ENCODE data around the gene CCK.

GRCh38 chr3:42210726-42211125 lies 55.3 kb downstream of the CCK start:
- no peak for TF ChIP-seq CTCF (IDR thresholded peaks at IDR 0.05)
- TF ChIP-seq POLR2AphosphoS5 (IDR thresholded peaks at IDR 0.05) = no peak
- no peak for TF ChIP-seq EP300 (IDR thresholded peaks at IDR 0.05)

Measured in stomach (tissue), 4 donors.